ENCODE results near the gene EDAR. TPM values are rescaled to one million over a fixed set of nuclear protein-coding genes. Genes with fewer than 3 reads are reported as not detected.

EDAR gene
- total and polyA plus RNA-seq, 2 of the 4 experiments (the other 2 are of a cell fraction): not detected

DNA sequence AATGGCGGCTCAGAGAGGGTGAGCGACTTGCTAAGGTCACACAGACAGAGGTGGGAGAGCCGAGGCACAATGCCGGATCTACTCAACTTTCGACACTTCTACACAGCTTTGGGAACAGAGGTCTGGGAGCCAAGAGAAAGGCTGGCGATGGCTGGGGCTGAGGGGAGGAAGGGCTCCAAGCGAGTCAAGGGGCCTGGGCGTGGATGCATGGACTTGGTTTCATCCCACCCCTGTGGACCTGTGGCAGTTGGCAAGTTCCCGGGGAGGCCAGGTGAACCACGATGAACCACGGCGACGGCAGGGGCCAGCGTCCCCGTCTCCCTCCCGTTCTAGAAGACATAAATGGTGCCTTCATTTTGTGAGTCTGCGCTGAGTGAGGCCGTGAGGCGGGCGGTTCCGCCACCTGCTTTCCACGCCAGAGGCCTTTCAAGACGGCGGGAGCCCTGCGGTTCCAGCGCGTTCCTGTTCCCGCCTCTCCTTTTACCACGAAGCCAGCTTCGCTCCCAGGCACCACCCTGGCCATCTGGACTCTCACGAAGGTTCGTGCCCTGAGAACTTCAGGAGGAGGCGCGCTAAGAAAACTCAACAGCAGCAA lies 46.7 kb downstream of the EDAR start:
- H4K20me1 ChIP-seq (ENCODE audit: insufficient read depth, low read length): no peaks in the 10 kb centered on the region; the same call in 1 of the 2 replicates
- no peak overlapping the region for H3K56ac ChIP-seq (ENCODE audit: extremely low read depth, insufficient read depth, low read length)
- H3K4me2 ChIP-seq (ENCODE audit: low read depth, low read length): no peak overlapping the region
- dilution Hi-C loops (cut with HindIII; ENCODE audit: low sequenced_read_pairs, unreplicated experiment) (no loop called here), intact Hi-C loops (cut with micrococcal nuclease) (no loop called here), in situ Hi-C loops (cut with MboI; ENCODE audit: low sequenced_read_pairs) (no loop called here)
- peaks cover 5% of the 10 kb centered on the region for H3K9me3 ChIP-seq (ENCODE audit: control insufficient read depth, insufficient read depth, low read length)
- H2AFZ ChIP-seq (replicated peaks; ENCODE audit: low read length, poor library complexity): no peak overlapping the region
- no peak overlapping the region for H3K9ac ChIP-seq (ENCODE audit: low read depth, low read length)
- H2BK20ac ChIP-seq (ENCODE audit: low read depth, low read length): no peak overlapping the region
- no peak overlapping the region for H4K91ac ChIP-seq (ENCODE audit: insufficient read depth, low read depth, low read length)
- H3K27me3 ChIP-seq (ENCODE audit: control insufficient read depth, insufficient read depth, low read length): peaks cover 60% of the 10 kb centered on the region
- no peak overlapping the region for H3K14ac ChIP-seq (replicated peaks; ENCODE audit: low read depth, low read length)
- H2BK15ac ChIP-seq (ENCODE audit: low read depth, low read length): no peak overlapping the region
- CTCF ChIA-PET: no interaction called here
- DNase-seq: no peak
- no TSS peak for BruUV-seq (replicated peaks)
- 91% methylated on average over 21 of the region's 34 CpGs; no CpG with 5 or more reads in 1 of the 2 experiments for WGBS, 2 experiments (ENCODE audit: extremely low coverage in 2 of 2, insufficient read length in 1 of 2)
- no peak overlapping the region for H3K4ac ChIP-seq (ENCODE audit: low read depth, low read length)
- no peak overlapping the region for H3K4me3 ChIP-seq (ENCODE audit: insufficient read depth, low read depth, low read length)
- TF ChIP-seq BHLHE40 (IDR thresholded peaks at IDR 0.05; ENCODE audit: low read depth, low read length) (no peak), RCOR1 (IDR thresholded peaks at IDR 0.05; ENCODE audit: insufficient replicate concordance, low read length) (no peak), POLR2A (IDR thresholded peaks at IDR 0.05; ENCODE audit: low read depth, low read length) (no peak), MAFK (IDR thresholded peaks at IDR 0.05; ENCODE audit: low read depth, low read length) (no peak)
- TF ChIP-seq, protein P1, sequence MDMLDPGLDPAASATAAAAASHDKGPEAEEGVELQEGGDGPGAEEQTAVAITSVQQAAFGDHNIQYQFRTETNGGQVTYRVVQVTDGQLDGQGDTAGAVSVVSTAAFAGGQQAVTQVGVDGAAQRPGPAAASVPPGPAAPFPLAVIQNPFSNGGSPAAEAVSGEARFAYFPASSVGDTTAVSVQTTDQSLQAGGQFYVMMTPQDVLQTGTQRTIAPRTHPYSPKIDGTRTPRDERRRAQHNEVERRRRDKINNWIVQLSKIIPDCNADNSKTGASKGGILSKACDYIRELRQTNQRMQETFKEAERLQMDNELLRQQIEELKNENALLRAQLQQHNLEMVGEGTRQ (IDR thresholded peaks at IDR 0.05; ENCODE audit: low read depth, low read length): no peak
- TF ChIP-seq, protein P2, sequence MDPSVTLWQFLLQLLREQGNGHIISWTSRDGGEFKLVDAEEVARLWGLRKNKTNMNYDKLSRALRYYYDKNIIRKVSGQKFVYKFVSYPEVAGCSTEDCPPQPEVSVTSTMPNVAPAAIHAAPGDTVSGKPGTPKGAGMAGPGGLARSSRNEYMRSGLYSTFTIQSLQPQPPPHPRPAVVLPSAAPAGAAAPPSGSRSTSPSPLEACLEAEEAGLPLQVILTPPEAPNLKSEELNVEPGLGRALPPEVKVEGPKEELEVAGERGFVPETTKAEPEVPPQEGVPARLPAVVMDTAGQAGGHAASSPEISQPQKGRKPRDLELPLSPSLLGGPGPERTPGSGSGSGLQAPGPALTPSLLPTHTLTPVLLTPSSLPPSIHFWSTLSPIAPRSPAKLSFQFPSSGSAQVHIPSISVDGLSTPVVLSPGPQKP (IDR thresholded peaks at IDR 0.05; ENCODE audit: borderline replicate concordance, low read depth, low read length): no peak
- TF ChIP-seq, protein P3, sequence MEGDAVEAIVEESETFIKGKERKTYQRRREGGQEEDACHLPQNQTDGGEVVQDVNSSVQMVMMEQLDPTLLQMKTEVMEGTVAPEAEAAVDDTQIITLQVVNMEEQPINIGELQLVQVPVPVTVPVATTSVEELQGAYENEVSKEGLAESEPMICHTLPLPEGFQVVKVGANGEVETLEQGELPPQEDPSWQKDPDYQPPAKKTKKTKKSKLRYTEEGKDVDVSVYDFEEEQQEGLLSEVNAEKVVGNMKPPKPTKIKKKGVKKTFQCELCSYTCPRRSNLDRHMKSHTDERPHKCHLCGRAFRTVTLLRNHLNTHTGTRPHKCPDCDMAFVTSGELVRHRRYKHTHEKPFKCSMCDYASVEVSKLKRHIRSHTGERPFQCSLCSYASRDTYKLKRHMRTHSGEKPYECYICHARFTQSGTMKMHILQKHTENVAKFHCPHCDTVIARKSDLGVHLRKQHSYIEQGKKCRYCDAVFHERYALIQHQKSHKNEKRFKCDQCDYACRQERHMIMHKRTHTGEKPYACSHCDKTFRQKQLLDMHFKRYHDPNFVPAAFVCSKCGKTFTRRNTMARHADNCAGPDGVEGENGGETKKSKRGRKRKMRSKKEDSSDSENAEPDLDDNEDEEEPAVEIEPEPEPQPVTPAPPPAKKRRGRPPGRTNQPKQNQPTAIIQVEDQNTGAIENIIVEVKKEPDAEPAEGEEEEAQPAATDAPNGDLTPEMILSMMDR (conservative IDR thresholded peaks at IDR 0.05; ENCODE audit: low read depth, low read length): no peak
- H3K27ac ChIP-seq (ENCODE audit: insufficient read depth, low read length): no peak overlapping the region
- no peak overlapping the region for H2AK9ac ChIP-seq (replicated peaks; ENCODE audit: low read depth, low read length, poor library complexity)
- no peaks in the 10 kb centered on the region for H3K9me1 ChIP-seq (ENCODE audit: insufficient read depth, low read length)
- H4K8ac ChIP-seq (ENCODE audit: low read depth in 2 of 2, low read length in 2 of 2): no peak overlapping the region
- no peak overlapping the region for H2BK120ac ChIP-seq (ENCODE audit: low read depth, low read length)
- no peaks in the 10 kb centered on the region for H3K79me1 ChIP-seq (ENCODE audit: low read depth in 1 of 2, low read length in 2 of 2)
- H3K23ac ChIP-seq (ENCODE audit: low read depth, low read length): no peak overlapping the region
- POLR2A ChIA-PET (ENCODE audit: unreplicated experiment): no interaction called here
- no peak overlapping the region for H2AK5ac ChIP-seq (ENCODE audit: low read depth, low read length)
- no peak overlapping the region for H2BK5ac ChIP-seq (ENCODE audit: low read depth, low read length, poor library complexity, severe bottlenecking)
- H3K18ac ChIP-seq (ENCODE audit: low read depth, low read length): no peak overlapping the region
- H3K36me3 ChIP-seq (ENCODE audit: control insufficient read depth, insufficient read depth, low read length): no peaks in the 10 kb centered on the region
- no peak for ATAC-seq (ENCODE audit: low read depth)
- H4K5ac ChIP-seq (ENCODE audit: low read depth, low read length): no peak overlapping the region
- 0 out of 2 replicates have a peak, but pooled peaks cover 2% of the 10 kb centered on the region for H3K4me1 ChIP-seq (ENCODE audit: control insufficient read depth, insufficient read depth, low read length)

Data from IMR-90 (cell line).